Mucosa of descending colon (tissue), 3 donors: ENCODE results near the gene KRT27. TPM values are rescaled to one million over a fixed set of nuclear protein-coding genes. Genes with fewer than 3 reads are reported as not detected.

Experiments
- ATAC-seq: fragments of 200-7000 bp; cut with Tn5 transposase; one replicate; pipeline ENCODE4 v1.9.1; 2020; ENCODE audit warnings: mild to moderate bottlenecking, moderate library complexity
- DNase-seq, 3 donors: peaks; one replicate each; pipeline ENCODE4 v3.0.0-alpha.2; 2020
- H3K36me3 ChIP-seq: fragments of 200-600 bp; one replicate; pipeline ENCODE4 v1.8.0; 2021; ENCODE audit warnings: low read depth, mild to moderate bottlenecking
- H3K4me1 ChIP-seq: fragments of 200-600 bp; one replicate; pipeline ENCODE4 v1.8.0; 2021; ENCODE audit warnings: low read depth, mild to moderate bottlenecking
- H3K4me3 ChIP-seq: fragments of 200-600 bp; one replicate; pipeline ENCODE4 v1.8.0; 2021; ENCODE audit warnings: mild to moderate bottlenecking
- H3K9me3 ChIP-seq: fragments of 200-600 bp; one replicate; pipeline ENCODE4 v1.8.0; 2021; ENCODE audit warnings: mild to moderate bottlenecking
- CTCF ChIP-seq: fragments of 200-600 bp; IDR thresholded peaks from one replicate; pipeline ENCODE4 v1.8.0; 2022; ENCODE audit warnings: antibody characterized with exemption, mild to moderate bottlenecking
- intact Hi-C, 2 donors: fragments of 100-400 bp; cut with DNase I in 1 of 2; cut with micrococcal nuclease in 1 of 2; formaldehyde crosslinking; loops; one replicate each; pipeline versions ENCODE4 v1.11.0 to v1.11.1; 2022; cut with DNase I, micrococcal nuclease
- total RNA-seq, 3 donors: library from RNA; stranded (reverse); fragmentation: NEBNext Ultra II Directional in 2 of 3; extraction: Animal tissue kit (Norgen Biotek cat#: 25700) in 2 of 3; gene quantifications; one replicate each; pipeline versions ENCODE4 v1.2.1 to v1.2.4, GENCODE V29; 2021 to 2023
- donor health status: DM: no; HTN: no; CAD: no; lungs with moderate emphysema.
- donor health status: DM: no; HTN: no; CAD: no.
- donor health status: DM: no; HTN: yes; CAD: no.

The KRT27 gene
- total RNA-seq, 3 donors from 2014 or later, result not detected

DNA sequence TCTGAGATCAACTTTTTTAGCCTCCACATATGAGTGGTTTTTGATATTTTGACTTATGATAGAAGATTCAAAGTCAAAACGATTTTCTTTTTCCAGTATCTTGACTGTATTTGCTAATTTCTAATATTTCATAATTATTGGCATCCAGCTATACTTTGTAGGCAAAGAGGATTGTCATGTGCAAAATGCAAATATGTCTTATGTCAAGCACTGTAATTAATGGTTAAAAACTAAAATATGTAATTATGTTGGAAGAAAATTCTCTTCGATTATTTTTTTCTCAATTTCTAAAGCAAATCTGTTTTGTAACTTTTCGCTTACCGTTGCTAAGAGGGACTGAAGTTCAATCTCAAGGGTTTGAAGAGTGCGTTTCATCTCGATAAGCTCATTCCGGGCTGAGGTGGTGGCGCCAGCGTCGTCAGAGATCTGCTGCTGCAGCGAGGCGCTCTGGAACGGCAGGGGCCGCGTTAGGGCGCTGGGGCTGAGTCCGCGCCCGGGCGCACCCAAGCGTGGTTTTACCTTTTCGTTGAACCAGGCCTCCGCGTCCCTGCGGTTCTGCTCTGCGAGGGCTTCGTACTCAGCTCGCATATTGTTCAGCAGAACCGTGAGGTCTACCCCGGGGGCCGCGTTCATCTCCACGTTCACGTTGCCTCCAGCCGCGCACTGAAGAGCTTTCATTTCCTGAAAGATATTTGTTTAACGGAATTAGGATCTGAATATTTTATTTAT, 3.0 kb downstream of the KRT27 start:
- ATAC-seq, result no peak

GRCh38 chr17:40778461-40778860, 3.9 kb downstream of the KRT27 start:
- intact Hi-C loops, result no loop called here

More for the DNA sequence above, 3.0 kb downstream of the KRT27 start:
- intact Hi-C loops, result no loop called here
- Histone ChIP-seq H3K9me3 (no peaks in the 10 kb centered on the region), H3K4me1 (no peaks in the 10 kb centered on the region), H3K36me3 (no peaks in the 10 kb centered on the region), H3K4me3 (no peak overlapping the region)
- TF ChIP-seq CTCF, result no peak
- peak in 1 of 3 donors; percentile 4 for DNase-seq

GRCh38 chr17:40777971-40778370, 4.4 kb downstream of the KRT27 start:
- no peak for TF ChIP-seq CTCF
- DNase-seq, result no peak
- H3K36me3 ChIP-seq, result no peaks in the 10 kb centered on the region
- no peaks in the 10 kb centered on the region for H3K4me1 ChIP-seq
- intact Hi-C loops, result no loop called here
- H3K4me3 ChIP-seq, result no peak overlapping the region
- H3K9me3 ChIP-seq, result no peaks in the 10 kb centered on the region
- ATAC-seq, result no peak

More at GRCh38 chr17:40778461-40778860, 3.9 kb downstream of the KRT27 start:
- no peak for ATAC-seq
- H3K4me3 ChIP-seq, result no peak overlapping the region
- TF ChIP-seq CTCF, result no peak
- H3K4me1 ChIP-seq, result no peaks in the 10 kb centered on the region
- H3K36me3 ChIP-seq, result no peaks in the 10 kb centered on the region
- no peak for DNase-seq
- H3K9me3 ChIP-seq, result no peaks in the 10 kb centered on the region

- H3K36me3 ChIP-seq, result no peaks in the 10 kb centered on the region
- no peak overlapping the region for H3K4me3 ChIP-seq
- ATAC-seq (no peak), DNase-seq (no peak)
- intact Hi-C loops, result no loop called here
- H3K9me3 ChIP-seq, result no peaks in the 10 kb centered on the region
- TF ChIP-seq CTCF, result no peak
- H3K4me1 ChIP-seq, result no peaks in the 10 kb centered on the region
These were observed 4.9 kb downstream of the KRT27 start for GRCh38 chr17:40777459-40777858.

DNA sequence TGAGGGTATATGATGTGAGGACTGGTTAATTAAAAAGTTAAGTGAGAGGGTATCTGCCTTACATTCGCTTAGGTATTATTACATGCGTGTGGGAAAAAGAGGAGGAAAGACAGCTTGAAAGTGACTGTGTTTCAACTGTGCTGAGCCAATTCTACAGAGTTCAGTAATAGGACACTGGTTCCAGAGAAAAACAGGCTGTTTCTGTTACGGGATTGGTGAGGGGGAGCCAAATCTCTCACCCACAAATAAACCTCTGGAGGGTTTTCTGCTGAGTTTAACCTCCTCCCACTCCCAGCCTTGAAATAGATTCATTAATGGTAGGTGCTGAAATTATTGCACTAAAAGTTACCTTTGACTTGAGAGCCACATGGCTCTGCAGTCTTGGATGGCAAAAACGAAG, 6.4 kb downstream of the KRT27 start:
- no peaks in the 10 kb centered on the region for H3K36me3 ChIP-seq
- H3K4me3 ChIP-seq, result no peak overlapping the region
- intact Hi-C loops, result no loop called here
- ATAC-seq (no peak), DNase-seq (no peak)
- H3K9me3 ChIP-seq, result no peaks in the 10 kb centered on the region
- H3K4me1 ChIP-seq, result no peaks in the 10 kb centered on the region
- no peak for TF ChIP-seq CTCF
